ENCODE results near the gene SIGLEC11.
"Not testable (repeated sequence)": the region's sequence is repeated elsewhere in the genome, so short reads cannot be mapped to it uniquely, and the experiment has no call there.

The SIGLEC11 gene

GRCh38 chr19:49976496-49976895, 15.5 kb upstream of the SIGLEC11 start:
- peaks cover 16% of the 10 kb centered on the region for H3K36me3 Mint-ChIP-seq (ENCODE audit: insufficient read depth)
- H3K4me1 Mint-ChIP-seq (ENCODE audit: low read depth in 2 of 2) = peaks cover 0 to 4% of the 10 kb centered on the region in 2 donors
- DNase-seq = no peak
- peak overlapping the region in 1 of 2 donors; percentile 38 for H3K27ac Mint-ChIP-seq
- no peaks in the 10 kb centered on the region for H3K27me3 Mint-ChIP-seq
- no peak for ATAC-seq (replicated peaks)
- no peak overlapping the region for H3K4me3 Mint-ChIP-seq
- no peaks in the 10 kb centered on the region for H3K9me3 Mint-ChIP-seq

DNA sequence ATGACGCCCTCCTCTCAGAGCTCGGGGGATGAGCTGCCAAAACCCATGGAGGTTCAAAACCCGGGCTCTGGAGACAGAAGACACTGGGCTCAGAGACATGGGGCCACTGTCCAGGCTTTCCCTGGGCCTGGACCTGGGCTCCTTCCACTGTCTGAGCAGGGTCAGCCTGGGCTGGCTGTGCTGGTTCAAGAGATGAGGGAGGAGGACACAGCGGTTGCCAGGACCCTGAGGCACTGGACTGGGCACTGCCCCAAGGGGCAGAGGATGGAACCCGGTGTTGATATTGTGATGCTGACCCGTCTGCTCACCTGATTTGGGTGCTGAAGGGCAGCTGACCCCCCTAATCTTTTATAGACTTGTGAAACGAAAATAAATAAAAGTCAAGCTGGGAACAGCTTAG, 14.1 kb upstream of the SIGLEC11 start:
- ATAC-seq (replicated peaks) = no peak
- Mint-ChIP-seq H3K4me3 (no peak overlapping the region), H3K36me3 (ENCODE audit: insufficient read depth) (peaks cover 12% of the 10 kb centered on the region)

GRCh38 chr19:49973987-49974386, 13.0 kb upstream of the SIGLEC11 start:
- Mint-ChIP-seq H3K4me3 (no peak overlapping the region), H3K4me1 (ENCODE audit: low read depth in 2 of 2) (peaks cover 0 to 4% of the 10 kb centered on the region in 2 donors), H3K27ac (peak overlapping the region; percentile 7 to 67), H3K27me3 (peaks cover under 1 to 2% of the 10 kb centered on the region in 2 donors), H3K36me3 (ENCODE audit: insufficient read depth) (peaks cover 8% of the 10 kb centered on the region), H3K9me3 (no peaks in the 10 kb centered on the region)
- DNase-seq = no peak
- no peak for ATAC-seq (replicated peaks)

More for the DNA sequence above, 14.1 kb upstream of the SIGLEC11 start:
- H3K27ac Mint-ChIP-seq = peak overlapping the region; percentile 20 to 82
- no peaks in the 10 kb centered on the region for H3K27me3 Mint-ChIP-seq
- peaks cover 0 to 4% of the 10 kb centered on the region in 2 donors for H3K4me1 Mint-ChIP-seq (ENCODE audit: low read depth in 2 of 2)
- DNase-seq = no peak
- H3K9me3 Mint-ChIP-seq = no peaks in the 10 kb centered on the region

DNA sequence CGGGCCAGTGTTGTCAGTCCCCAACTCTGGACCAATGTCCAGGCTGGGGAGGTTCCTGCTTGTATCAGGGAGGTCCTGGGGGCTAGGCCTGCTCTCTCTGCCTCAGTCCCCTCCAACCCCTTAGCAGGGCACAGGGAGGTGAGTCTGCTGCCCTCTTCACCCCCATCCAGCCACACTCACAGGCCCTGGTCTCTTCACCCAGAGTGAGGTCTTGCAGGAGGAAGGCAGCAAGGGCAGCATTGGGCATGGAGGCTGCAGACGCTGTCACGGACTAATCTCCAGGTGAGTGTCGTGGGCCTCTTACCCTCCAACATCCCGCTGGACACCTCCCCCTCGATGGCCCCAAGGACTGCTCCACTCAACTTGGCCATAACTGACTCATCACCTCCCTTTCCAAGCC, 11.9 kb upstream of the SIGLEC11 start:
- no peaks in the 10 kb centered on the region for H3K9me3 Mint-ChIP-seq
- peaks cover 8% of the 10 kb centered on the region for H3K36me3 Mint-ChIP-seq (ENCODE audit: insufficient read depth)
- DNase-seq = no peak
- H3K4me1 Mint-ChIP-seq (ENCODE audit: low read depth in 2 of 2) = peaks cover 0 to 4% of the 10 kb centered on the region in 2 donors
- no peak for ATAC-seq (replicated peaks)
- H3K27me3 Mint-ChIP-seq = peaks cover 9% of the 10 kb centered on the region in 2 donors
- peak overlapping the region in 1 of 2 donors; percentile 7 for H3K27ac Mint-ChIP-seq
- no peak overlapping the region for H3K4me3 Mint-ChIP-seq

- peaks cover 9 to 14% of the 10 kb centered on the region in 2 donors for H3K27me3 Mint-ChIP-seq
- no peaks in the 10 kb centered on the region for H3K9me3 Mint-ChIP-seq
- ATAC-seq (replicated peaks) = no peak
- H3K4me1 Mint-ChIP-seq (ENCODE audit: low read depth in 2 of 2) = peaks cover 0 to 4% of the 10 kb centered on the region in 2 donors
- peaks cover 8% of the 10 kb centered on the region for H3K36me3 Mint-ChIP-seq (ENCODE audit: insufficient read depth)
- no peak for DNase-seq
- H3K27ac Mint-ChIP-seq = no peak overlapping the region
- no peak overlapping the region for H3K4me3 Mint-ChIP-seq
These were observed 11.0 kb upstream of the SIGLEC11 start for GRCh38 chr19:49971991-49972411.

- H3K27me3 Mint-ChIP-seq = peaks cover 18 to 20% of the 10 kb centered on the region in 2 donors
- not testable (repeated sequence) for H3K4me3 Mint-ChIP-seq; H3K4me1 Mint-ChIP-seq (ENCODE audit: low read depth in 2 of 2); H3K36me3 Mint-ChIP-seq (ENCODE audit: insufficient read depth); ATAC-seq (replicated peaks); H3K27ac Mint-ChIP-seq; DNase-seq; H3K9me3 Mint-ChIP-seq
These were observed 8.4 kb upstream of the SIGLEC11 start for GRCh38 chr19:49969355-49969754.

DNA sequence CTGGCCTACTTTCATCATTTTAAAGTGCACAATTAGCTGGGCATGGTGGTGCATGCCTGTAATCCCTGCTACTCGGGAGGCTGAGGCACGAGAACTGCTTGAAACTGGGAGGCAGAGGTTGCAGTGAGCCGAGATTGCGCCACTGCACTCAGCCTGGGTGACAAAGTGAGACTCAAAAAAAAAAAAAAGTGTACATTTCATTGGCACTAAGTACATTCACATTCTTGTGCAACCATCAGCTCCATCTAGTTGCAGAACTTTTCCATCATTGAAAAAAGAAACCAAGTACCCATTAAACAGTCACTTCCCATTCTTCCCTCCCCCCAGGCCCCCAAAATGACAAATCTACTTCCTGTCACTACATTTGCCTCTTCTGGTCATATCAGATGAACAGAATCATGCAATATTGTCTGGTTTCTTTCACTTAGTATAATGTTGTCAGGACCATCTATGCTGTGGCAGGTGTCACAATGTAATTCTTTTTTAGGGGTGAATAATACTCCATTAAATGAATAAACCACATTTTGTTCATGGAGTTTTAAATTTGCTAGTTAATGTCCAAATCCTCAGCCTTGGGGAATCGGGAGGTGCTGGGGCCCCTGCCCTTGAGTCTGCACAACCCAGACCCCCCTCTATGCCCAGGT, 7.4 kb upstream of the SIGLEC11 start:
- DNase-seq (no peak), ATAC-seq (replicated peaks) (no peak)
- H3K4me1 Mint-ChIP-seq (ENCODE audit: low read depth in 2 of 2) = peaks cover 4 to 5% of the 10 kb centered on the region in 2 donors
- H3K36me3 Mint-ChIP-seq (ENCODE audit: insufficient read depth) = peaks cover 2% of the 10 kb centered on the region
- no peaks in the 10 kb centered on the region for H3K9me3 Mint-ChIP-seq
- H3K27ac Mint-ChIP-seq = peak overlapping the region in 1 of 2 donors; percentile 23
- H3K4me3 Mint-ChIP-seq = no peak overlapping the region
- peaks cover 18 to 23% of the 10 kb centered on the region in 2 donors for H3K27me3 Mint-ChIP-seq

DNA sequence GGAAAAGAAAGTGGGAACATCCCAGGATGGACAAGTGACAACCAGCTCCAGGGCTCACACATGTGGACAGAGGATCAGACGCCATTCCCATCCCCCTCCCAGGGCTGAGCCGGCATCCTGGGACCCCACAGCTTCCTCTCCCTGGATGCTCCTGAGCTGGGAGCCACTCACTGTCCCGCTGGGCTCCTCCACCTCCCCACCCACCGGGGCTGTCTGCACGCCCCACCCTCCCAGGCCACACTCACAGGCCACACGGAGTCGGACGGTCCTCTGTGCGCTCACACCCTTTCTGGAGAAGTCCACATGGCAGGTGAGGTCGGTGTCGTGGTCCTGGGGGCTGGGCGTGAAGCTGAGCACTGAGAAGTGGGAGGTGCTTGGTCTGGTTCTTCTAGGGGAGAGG, 1.1 kb downstream of the SIGLEC11 start:
- not testable (repeated sequence) for DNase-seq; H3K4me1 Mint-ChIP-seq (ENCODE audit: low read depth in 2 of 2); H3K4me3 Mint-ChIP-seq; H3K27ac Mint-ChIP-seq; H3K27me3 Mint-ChIP-seq; H3K9me3 Mint-ChIP-seq; ATAC-seq (replicated peaks); H3K36me3 Mint-ChIP-seq (ENCODE audit: insufficient read depth)

GRCh38 chr19:49958596-49958995, 2.4 kb downstream of the SIGLEC11 start:
- H3K36me3 Mint-ChIP-seq (ENCODE audit: insufficient read depth); H3K9me3 Mint-ChIP-seq; ATAC-seq (replicated peaks); H3K4me1 Mint-ChIP-seq (ENCODE audit: low read depth in 2 of 2); DNase-seq; H3K27ac Mint-ChIP-seq; H3K4me3 Mint-ChIP-seq: not testable (repeated sequence)
- peaks cover 10 to 22% of the 10 kb centered on the region in 2 donors for H3K27me3 Mint-ChIP-seq

DNA sequence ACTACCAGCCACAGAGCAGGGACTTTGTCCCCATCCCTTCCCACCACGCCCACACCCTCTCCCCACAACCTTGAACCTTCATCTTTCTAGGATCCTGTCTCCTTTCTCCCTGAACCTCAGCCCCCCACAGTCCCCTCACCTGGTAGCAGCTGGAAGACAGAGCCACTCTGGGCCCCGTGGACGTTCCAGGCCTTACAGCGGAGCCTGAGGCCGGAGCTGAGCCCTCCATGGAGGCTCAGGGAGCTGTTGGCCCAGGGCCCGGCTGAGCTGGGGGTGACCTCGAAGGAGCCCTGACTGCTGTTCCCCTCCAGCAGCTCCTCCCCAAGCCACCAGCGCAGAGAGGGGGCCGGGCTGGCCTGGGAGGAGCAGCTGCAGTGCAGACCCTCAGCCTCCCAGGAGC, 2.8 kb downstream of the SIGLEC11 start:
- H3K4me3 Mint-ChIP-seq; ATAC-seq (replicated peaks); DNase-seq; H3K4me1 Mint-ChIP-seq (ENCODE audit: low read depth in 2 of 2); H3K9me3 Mint-ChIP-seq; H3K36me3 Mint-ChIP-seq (ENCODE audit: insufficient read depth); H3K27ac Mint-ChIP-seq: not testable (repeated sequence)
- H3K27me3 Mint-ChIP-seq = peaks cover 10 to 26% of the 10 kb centered on the region in 2 donors

GRCh38 chr19:49957262-49957915, 3.6 kb downstream of the SIGLEC11 start:
- no peak for DNase-seq
- H3K27ac Mint-ChIP-seq = no peak overlapping the region
- H3K36me3 Mint-ChIP-seq (ENCODE audit: insufficient read depth) = no peaks in the 10 kb centered on the region

DNA sequence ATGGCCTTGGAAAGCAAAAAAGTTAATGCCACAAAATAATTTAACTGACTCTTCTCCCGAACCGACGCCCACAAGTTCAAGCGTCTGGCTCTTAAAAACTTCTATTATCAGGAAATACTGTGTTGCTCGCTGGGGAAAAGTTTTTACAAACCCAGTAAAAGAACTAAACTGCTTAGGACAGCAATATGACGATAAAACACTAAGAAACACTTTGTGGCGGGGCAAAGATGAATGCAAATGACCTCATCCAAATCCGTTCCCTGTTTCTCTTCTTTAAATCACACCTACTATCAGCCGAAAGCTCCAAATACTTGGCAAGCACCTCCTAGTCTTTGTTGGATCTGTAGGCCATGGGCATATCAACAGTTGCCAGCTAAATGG, 4.9 kb downstream of the SIGLEC11 start:
- no peaks in the 10 kb centered on the region for H3K36me3 Mint-ChIP-seq (ENCODE audit: insufficient read depth)
- H3K4me3 Mint-ChIP-seq = no peak overlapping the region
- H3K27ac Mint-ChIP-seq = no peak overlapping the region
- peaks cover 25 to 47% of the 10 kb centered on the region in 2 donors for H3K27me3 Mint-ChIP-seq
- H3K4me1 Mint-ChIP-seq (ENCODE audit: low read depth in 2 of 2) = peaks cover 0 to 3% of the 10 kb centered on the region in 2 donors
- H3K9me3 Mint-ChIP-seq = no peaks in the 10 kb centered on the region
- no peak for ATAC-seq (replicated peaks)
- no peak for DNase-seq

More at GRCh38 chr19:49957262-49957915, 3.6 kb downstream of the SIGLEC11 start:
- no peak for ATAC-seq (replicated peaks)
- Mint-ChIP-seq H3K4me3 (no peak overlapping the region), H3K27me3 (peaks cover 15 to 34% of the 10 kb centered on the region in 2 donors), H3K9me3 (no peaks in the 10 kb centered on the region), H3K4me1 (ENCODE audit: low read depth in 2 of 2) (peaks cover 0 to 3% of the 10 kb centered on the region in 2 donors)

DNA sequence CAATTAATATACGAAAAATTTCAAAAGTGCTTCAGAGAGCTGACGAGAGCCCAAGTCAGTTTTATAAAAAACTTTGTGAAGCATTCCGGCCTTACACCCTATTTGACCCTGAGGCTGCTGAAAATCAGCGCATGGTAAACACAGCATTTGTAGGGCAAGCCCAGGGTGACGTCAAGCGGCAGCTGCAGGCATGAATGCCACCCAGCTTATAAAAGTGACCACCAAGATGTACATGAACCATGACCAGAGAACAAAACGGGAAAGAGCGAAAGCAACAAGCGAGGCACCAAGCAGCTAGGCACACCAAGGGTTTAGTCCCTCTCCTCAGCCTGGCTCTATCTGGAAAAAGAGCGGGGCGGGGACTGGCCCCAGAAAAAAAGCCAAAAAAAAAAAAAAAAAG, 6.0 kb downstream of the SIGLEC11 start:
- DNase-seq (no peak), ATAC-seq (replicated peaks) (no peak)
- H3K4me1 Mint-ChIP-seq (ENCODE audit: low read depth in 2 of 2) = peaks cover 0 to 5% of the 10 kb centered on the region in 2 donors
- H3K27me3 Mint-ChIP-seq = peaks cover 35 to 59% of the 10 kb centered on the region in 2 donors
- no peaks in the 10 kb centered on the region for H3K36me3 Mint-ChIP-seq (ENCODE audit: insufficient read depth)
- no peak overlapping the region for H3K4me3 Mint-ChIP-seq
- H3K9me3 Mint-ChIP-seq = no peaks in the 10 kb centered on the region
- no peak overlapping the region for H3K27ac Mint-ChIP-seq

All from effector memory CD8-positive, alpha-beta T cell (primary cell).